ENCODE measurements around the gene MRPS27. TPM values are rescaled to one million over a fixed set of nuclear protein-coding genes. Genes with fewer than 3 reads are reported as not detected.

Gene MRPS27
- total RNA-seq, 2 experiments from 2014 or later: 48.2 to 53.9 TPM

DNA sequence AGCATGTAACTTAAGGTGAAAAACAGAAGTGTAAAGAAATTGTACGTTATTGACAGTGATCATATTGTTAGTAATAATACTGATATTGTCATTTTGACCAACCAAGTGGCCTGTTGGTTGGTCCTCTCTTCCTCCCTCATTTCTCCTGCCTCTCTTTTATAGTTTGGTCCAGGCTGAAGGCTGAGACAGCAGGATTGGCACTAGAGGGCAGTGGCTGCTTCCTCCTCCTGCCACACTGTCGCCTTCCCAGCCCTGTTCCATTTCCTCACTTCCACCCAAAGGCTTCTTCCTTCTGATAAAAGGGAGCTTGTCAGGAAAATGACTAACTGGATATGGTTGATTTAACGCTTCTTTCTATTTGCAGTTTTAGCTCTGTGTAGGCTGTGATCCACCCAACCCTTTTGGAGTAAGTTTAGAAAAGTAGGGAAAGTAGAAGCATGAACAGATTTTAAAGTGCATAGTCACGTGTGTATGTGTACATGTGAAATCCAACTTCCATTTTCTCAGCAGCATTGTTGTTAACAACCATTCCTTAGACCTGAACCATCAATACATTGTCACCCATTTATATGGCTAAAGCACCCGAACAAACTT, 35.8 kb upstream of the MRPS27 start:
- Mint-ChIP-seq H3K4me3 (no peak overlapping the region), H3K27me3 (ENCODE audit: low read depth) (no peaks in the 10 kb centered on the region), H3K4me1 (ENCODE audit: low read depth) (no peaks in the 10 kb centered on the region), H3K9me3 (ENCODE audit: insufficient read depth) (no peaks in the 10 kb centered on the region), H3K27ac (no peak overlapping the region), H3K36me3 (ENCODE audit: low read depth) (peaks cover 23% of the 10 kb centered on the region)
- ChIA-PET CTCF (interaction anchor here (0.6 to 1.8 kb wide), 3 partner anchors 10 to 754 kb away, joined by 3 to 9 read pairs (median 3); no protein-coding TSS in a partner anchor), POLR2A (no interaction called here)
- no peak for DNase-seq
- no peak for ATAC-seq

DNA sequence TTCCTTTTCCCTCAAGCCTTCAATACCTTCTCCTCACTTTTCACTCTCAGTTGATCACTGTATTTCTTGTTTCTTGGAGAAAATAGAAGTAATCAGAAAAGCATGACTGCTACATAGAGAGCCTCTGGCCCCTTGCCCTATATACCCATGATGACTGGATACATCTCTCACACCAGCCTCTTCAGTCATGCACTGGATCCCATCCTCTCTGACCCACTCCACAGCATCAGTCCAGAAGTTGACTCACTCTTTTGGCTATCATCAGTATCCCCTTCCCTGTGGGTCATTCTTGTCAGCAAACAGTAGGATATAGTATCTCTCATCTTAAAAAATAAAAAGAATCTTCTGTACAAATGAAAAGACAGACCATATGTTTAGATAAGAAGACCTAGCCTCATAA, 33.0 kb upstream of the MRPS27 start:
- CTCF ChIA-PET: interaction anchor here (1.1 kb wide), 1 partner anchor 13 kb away, joined by 3 read pairs; no protein-coding TSS in a partner anchor
- H3K27me3 Mint-ChIP-seq (ENCODE audit: low read depth): no peaks in the 10 kb centered on the region
- H3K4me3 Mint-ChIP-seq: no peak overlapping the region

DNA sequence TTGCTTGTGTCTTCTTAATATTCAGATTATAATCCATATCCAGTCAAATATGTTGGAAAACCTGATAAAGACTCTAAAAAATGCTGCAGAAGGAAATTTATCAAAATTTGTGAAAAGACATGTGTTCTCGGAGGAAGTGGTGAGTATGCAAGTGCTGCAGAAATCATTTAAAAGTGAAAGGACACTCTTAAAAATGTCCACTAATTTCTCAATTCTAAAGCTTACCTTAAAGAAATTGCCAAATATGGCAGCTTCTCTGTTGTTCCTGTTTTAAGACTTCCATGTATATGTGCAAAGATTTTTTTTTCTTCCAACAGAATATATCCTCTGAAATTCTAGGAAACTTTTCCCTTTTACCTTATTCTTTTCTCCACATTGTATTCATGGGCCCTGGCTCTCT, 32.6 kb upstream of the MRPS27 start:
- CTCF ChIA-PET: no interaction called here
- H3K27ac Mint-ChIP-seq: no peak overlapping the region
- H3K9me3 Mint-ChIP-seq (ENCODE audit: insufficient read depth): no peaks in the 10 kb centered on the region
- DNase-seq (no peak), ATAC-seq (no peak)
- no peak overlapping the region for H3K4me3 Mint-ChIP-seq
- H3K4me1 Mint-ChIP-seq (ENCODE audit: low read depth): peaks cover 7% of the 10 kb centered on the region
- H3K36me3 Mint-ChIP-seq (ENCODE audit: low read depth): peaks cover 10% of the 10 kb centered on the region
- H3K27me3 Mint-ChIP-seq (ENCODE audit: low read depth): no peaks in the 10 kb centered on the region
- POLR2A ChIA-PET: no interaction called here

More for the DNA sequence above, 33.0 kb upstream of the MRPS27 start:
- ATAC-seq (no peak), DNase-seq (no peak)
- peaks cover 10% of the 10 kb centered on the region for H3K36me3 Mint-ChIP-seq (ENCODE audit: low read depth)
- POLR2A ChIA-PET: no interaction called here
- H3K27ac Mint-ChIP-seq: no peak overlapping the region
- H3K4me1 Mint-ChIP-seq (ENCODE audit: low read depth): peaks cover 7% of the 10 kb centered on the region
- H3K9me3 Mint-ChIP-seq (ENCODE audit: insufficient read depth): no peaks in the 10 kb centered on the region

DNA sequence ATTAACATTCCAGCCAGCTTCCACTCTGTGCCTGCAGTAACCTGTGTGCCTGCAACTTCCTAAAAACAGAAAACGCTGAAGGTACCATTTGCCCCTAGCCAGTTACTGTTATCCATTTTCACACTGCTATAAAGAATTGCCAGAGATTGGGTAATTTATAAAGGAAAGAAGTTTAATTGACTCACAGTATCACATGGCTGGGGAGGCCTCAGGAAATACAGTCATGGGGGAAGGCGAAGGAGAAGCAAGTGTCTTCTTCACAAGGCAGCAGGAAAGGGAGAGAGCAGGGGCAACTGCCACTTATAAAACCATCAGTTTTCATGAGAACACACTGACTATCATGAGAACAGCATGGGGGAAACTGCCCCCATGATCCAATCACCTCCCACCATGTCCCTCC, 31.3 kb upstream of the MRPS27 start:
- peaks cover 7% of the 10 kb centered on the region for H3K4me1 Mint-ChIP-seq (ENCODE audit: low read depth)
- peaks cover 10% of the 10 kb centered on the region for H3K36me3 Mint-ChIP-seq (ENCODE audit: low read depth)
- no peak overlapping the region for H3K4me3 Mint-ChIP-seq
- ChIA-PET CTCF (no interaction called here), POLR2A (no interaction called here)
- no peak overlapping the region for H3K27ac Mint-ChIP-seq
- H3K9me3 Mint-ChIP-seq (ENCODE audit: insufficient read depth): no peaks in the 10 kb centered on the region
- no peaks in the 10 kb centered on the region for H3K27me3 Mint-ChIP-seq (ENCODE audit: low read depth)
- ATAC-seq (no peak), DNase-seq (no peak)

DNA sequence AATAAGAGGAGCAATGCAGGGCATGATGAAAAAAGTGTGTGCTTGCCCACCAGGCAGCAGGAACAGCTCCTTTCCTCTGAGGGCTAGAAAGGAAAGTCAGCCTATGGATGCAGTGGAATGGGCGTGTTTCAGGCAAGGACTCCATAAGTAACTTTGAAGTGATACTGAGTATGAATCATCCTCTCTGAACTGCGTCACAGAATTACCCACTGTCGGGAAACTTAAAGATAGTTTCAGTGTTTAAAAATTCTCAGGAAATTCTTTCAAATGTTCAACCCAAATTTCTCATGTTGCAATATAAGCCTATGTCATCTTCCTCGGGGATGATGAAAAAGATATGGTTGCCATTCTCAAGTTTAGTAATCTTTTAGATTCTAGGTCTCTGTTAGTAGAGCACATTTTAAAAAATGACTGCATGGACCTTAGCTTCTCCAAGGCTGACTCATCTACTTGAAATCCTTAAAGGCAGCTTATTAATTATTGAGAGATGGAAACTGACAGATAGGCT, 27.8 kb upstream of the MRPS27 start:
- POLR2A ChIA-PET: interaction anchor here (0.7 kb wide), 1 partner anchor 28 kb away, joined by 3 read pairs; the partner anchor contains the start of genes MRPS27 and PTCD2
- no peaks in the 10 kb centered on the region for H3K27me3 Mint-ChIP-seq (ENCODE audit: low read depth)
- CTCF ChIA-PET: no interaction called here
- H3K27ac Mint-ChIP-seq: no peak overlapping the region
- no peak overlapping the region for H3K4me3 Mint-ChIP-seq
- no peaks in the 10 kb centered on the region for H3K9me3 Mint-ChIP-seq (ENCODE audit: insufficient read depth)
- ATAC-seq: no peak
- peaks cover 7% of the 10 kb centered on the region for H3K4me1 Mint-ChIP-seq (ENCODE audit: low read depth)
- H3K36me3 Mint-ChIP-seq (ENCODE audit: low read depth): peaks cover 25% of the 10 kb centered on the region
- DNase-seq: no peak

DNA sequence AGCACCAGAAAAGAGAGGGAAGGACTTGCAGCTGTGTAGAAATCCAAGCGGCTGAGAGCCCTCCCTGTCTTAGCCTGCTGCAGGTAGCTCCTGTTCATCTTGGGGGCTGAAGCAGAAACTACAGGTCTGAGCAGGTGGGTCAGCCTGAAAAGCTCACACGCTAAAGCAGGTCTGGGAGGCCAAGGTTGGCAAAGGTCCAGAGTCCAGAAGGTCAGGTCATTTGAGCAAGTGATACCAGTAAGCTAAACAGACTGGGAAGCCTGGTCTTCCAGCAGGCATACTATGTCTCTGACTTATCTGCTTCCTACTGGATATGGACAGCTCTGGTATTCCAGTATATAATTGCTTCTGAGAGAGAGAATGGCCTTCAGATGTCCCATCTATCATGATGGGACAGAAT, 26.4 kb upstream of the MRPS27 start:
- Mint-ChIP-seq H3K4me3 (no peak overlapping the region), H3K36me3 (ENCODE audit: low read depth) (peaks cover 25% of the 10 kb centered on the region), H3K27ac (no peak overlapping the region), H3K27me3 (ENCODE audit: low read depth) (no peaks in the 10 kb centered on the region), H3K9me3 (ENCODE audit: insufficient read depth) (no peaks in the 10 kb centered on the region), H3K4me1 (ENCODE audit: low read depth) (peaks cover 7% of the 10 kb centered on the region)
- DNase-seq: no peak
- CTCF ChIA-PET: no interaction called here
- POLR2A ChIA-PET: no interaction called here
- no peak for ATAC-seq

DNA sequence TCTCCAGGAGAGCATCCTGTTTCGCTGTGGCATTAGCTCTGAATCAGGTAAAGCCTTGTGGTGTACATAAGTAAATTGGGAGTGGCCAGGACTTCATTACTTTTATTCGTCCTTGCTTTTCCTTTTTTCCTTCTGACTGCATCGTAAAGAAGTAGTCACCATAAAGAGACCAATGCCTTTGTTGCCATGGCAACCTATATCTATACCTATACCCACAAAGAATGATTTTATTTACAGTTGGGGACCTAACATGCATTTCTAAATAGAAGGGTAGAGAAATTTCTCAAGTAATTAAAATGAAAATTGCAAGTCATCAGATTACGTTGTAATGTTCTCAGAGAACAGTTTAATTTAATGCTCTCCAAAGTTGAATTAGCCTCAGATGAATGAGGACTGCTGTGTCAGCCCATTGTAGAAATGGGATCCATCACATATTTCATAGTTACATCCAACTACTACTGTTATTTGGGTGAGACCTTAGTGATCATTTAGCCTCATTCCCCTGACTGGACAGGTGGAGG, 18.7 kb upstream of the MRPS27 start:
- H3K27ac Mint-ChIP-seq: no peak overlapping the region
- no peaks in the 10 kb centered on the region for H3K27me3 Mint-ChIP-seq (ENCODE audit: low read depth)
- DNase-seq (no peak), ATAC-seq (no peak)
- ChIA-PET POLR2A (interaction anchor here (1.2 kb wide), 1 partner anchor 19 kb away, joined by 4 read pairs; the partner anchor contains the start of genes MRPS27 and PTCD2), CTCF (interaction anchor here (1.2 kb wide), 1 partner anchor 27 kb away, joined by 3 read pairs; no protein-coding TSS in a partner anchor)
- peaks cover 35% of the 10 kb centered on the region for H3K36me3 Mint-ChIP-seq (ENCODE audit: low read depth)
- no peaks in the 10 kb centered on the region for H3K9me3 Mint-ChIP-seq (ENCODE audit: insufficient read depth)
- no peak overlapping the region for H3K4me3 Mint-ChIP-seq
- no peaks in the 10 kb centered on the region for H3K4me1 Mint-ChIP-seq (ENCODE audit: low read depth)

DNA sequence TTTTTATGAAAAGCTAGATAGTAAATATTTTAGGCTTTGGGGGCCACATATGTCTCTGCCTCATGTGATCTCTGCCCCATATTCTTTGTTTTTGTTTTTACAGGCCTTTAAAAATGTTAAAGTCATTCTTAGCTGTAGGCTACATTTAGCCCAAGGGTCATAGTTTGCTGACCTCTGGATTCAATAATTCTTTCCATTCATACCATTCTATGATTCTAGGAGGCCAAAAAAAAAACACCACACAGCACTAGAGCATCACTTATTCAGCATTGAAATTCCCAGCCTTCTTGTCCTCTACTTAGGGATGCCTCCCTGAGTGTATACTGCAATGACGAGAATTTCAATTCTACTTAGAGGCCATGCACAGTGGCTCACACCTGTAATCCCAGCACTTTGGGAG, 17.1 kb upstream of the MRPS27 start:
- no peak overlapping the region for H3K4me3 Mint-ChIP-seq
- no peaks in the 10 kb centered on the region for H3K27me3 Mint-ChIP-seq (ENCODE audit: low read depth)
- ATAC-seq: no peak
- POLR2A ChIA-PET: no interaction called here
- peaks cover 32% of the 10 kb centered on the region for H3K36me3 Mint-ChIP-seq (ENCODE audit: low read depth)
- no peak overlapping the region for H3K27ac Mint-ChIP-seq
- no peaks in the 10 kb centered on the region for H3K9me3 Mint-ChIP-seq (ENCODE audit: insufficient read depth)
- H3K4me1 Mint-ChIP-seq (ENCODE audit: low read depth): no peaks in the 10 kb centered on the region
- no peak for DNase-seq
- CTCF ChIA-PET: no interaction called here

DNA sequence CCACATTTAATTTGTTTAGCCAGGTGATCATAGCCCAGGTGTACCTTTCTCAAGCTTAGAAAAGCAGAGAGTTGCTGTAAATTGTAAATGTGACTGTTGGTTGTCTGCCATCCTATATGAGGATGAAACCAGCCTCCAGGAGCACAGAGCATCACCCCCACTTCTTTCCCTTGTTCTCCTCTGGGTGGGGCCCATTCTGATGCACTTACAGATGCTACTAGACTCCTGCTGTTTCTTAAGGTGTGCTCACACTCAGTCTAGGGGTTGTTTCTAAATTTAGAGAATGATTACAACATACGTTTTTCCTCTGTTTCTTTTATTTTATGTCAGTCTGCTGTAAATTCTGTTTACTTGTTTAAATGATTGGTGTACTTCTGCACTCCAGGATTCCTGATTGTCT, 10.7 kb upstream of the MRPS27 start:
- Mint-ChIP-seq H3K27ac (no peak overlapping the region), H3K9me3 (ENCODE audit: insufficient read depth) (no peaks in the 10 kb centered on the region), H3K4me1 (ENCODE audit: low read depth) (no peaks in the 10 kb centered on the region), H3K36me3 (ENCODE audit: low read depth) (peaks cover 46% of the 10 kb centered on the region), H3K4me3 (no peak overlapping the region), H3K27me3 (ENCODE audit: low read depth) (no peaks in the 10 kb centered on the region)
- DNase-seq (no peak), ATAC-seq (no peak)
- ChIA-PET POLR2A (no interaction called here), CTCF (no interaction called here)

DNA sequence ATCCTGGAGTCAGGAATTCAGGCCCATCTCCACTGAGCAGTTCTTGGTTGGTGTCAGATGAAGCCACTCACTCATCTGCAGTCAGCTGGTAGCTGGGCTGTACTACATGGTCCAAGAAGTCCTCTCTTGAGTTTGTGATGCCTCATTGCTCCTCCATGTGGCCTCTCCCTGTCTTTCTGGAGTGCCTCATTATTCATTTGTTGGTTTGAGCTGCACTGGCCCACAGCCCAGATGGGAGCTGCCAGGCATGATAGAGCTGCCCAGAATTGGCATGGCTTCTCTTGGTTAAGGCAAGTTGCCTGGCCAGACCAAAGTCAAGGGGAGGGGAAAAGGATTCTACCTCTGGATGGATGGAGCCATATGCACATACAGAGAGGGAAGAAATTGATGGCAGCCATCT, 8.1 kb upstream of the MRPS27 start:
- Mint-ChIP-seq H3K27ac (peak overlapping the region; percentile 22), H3K9me3 (ENCODE audit: insufficient read depth) (no peaks in the 10 kb centered on the region), H3K4me1 (ENCODE audit: low read depth) (peaks cover 2% of the 10 kb centered on the region), H3K4me3 (no peak overlapping the region), H3K36me3 (ENCODE audit: low read depth) (peaks cover 51% of the 10 kb centered on the region), H3K27me3 (ENCODE audit: low read depth) (no peaks in the 10 kb centered on the region)
- ChIA-PET POLR2A (no interaction called here), CTCF (no interaction called here)
- DNase-seq (no peak), ATAC-seq (no peak)

DNA sequence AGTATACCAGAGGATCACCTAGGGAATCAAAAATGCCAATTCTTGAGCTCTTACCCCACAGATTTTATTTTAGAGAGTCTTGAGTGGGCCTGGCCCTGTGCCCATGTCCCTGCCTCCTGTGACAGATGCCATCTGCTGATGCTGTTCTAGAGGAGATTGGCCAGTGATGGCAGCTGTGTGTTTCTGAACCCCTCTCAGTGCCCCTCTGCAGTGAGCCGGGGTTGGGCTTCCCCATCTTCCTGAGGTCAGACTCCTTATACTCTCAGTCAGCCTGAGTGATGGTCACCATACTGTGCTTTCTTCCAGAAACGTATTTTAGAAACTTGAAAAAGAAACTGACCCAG, 6.2 kb upstream of the MRPS27 start:
- ChIA-PET POLR2A (no interaction called here), CTCF (no interaction called here)
- H3K36me3 Mint-ChIP-seq (ENCODE audit: low read depth): peaks cover 47% of the 10 kb centered on the region
- H3K27me3 Mint-ChIP-seq (ENCODE audit: low read depth): no peaks in the 10 kb centered on the region
- H3K9me3 Mint-ChIP-seq (ENCODE audit: insufficient read depth): no peaks in the 10 kb centered on the region
- DNase-seq: no peak
- no peak for ATAC-seq
- no peak overlapping the region for H3K27ac Mint-ChIP-seq
- H3K4me3 Mint-ChIP-seq: no peak overlapping the region
- peaks cover 10% of the 10 kb centered on the region for H3K4me1 Mint-ChIP-seq (ENCODE audit: low read depth)

DNA sequence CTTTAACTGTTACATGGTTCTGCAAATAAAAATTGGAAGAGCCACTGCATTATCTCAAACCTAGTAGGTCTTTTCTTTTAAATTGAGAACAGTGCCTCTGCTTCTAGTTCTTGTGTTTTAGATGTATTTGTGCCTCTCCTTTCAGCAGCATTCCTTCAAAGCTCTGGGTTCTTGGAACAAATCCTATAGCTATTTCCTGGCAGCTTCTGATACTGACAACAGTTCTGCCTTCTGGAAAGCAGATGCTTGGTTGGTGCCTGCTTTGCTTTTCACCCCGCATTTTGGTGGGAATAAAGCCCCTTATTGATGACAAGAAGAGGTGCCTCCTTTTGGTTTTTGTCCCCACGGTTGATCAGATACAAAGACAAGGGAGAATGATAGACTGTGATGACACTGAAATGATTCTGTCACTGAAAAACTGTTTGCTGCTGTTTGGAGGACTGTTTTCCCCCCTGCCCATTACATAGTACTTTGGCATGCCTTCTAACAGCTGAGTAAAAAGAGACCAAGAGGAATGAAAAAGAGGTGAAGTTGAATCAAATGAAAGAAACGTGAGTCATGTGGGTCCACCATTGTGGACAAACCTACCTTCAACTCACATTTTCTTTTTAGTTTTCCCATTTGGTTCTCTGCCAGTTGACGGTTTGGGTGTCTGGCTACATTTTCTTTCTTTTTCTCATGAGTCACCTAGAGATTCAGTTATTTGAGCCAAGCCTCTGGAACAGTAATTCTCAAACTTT, 5.7 kb upstream of the MRPS27 start:
- DNase-seq: no peak
- Mint-ChIP-seq H3K27ac (no peak overlapping the region), H3K36me3 (ENCODE audit: low read depth) (peaks cover 42% of the 10 kb centered on the region), H3K4me1 (ENCODE audit: low read depth) (peaks cover 14% of the 10 kb centered on the region), H3K9me3 (ENCODE audit: insufficient read depth) (no peaks in the 10 kb centered on the region), H3K27me3 (ENCODE audit: low read depth) (no peaks in the 10 kb centered on the region), H3K4me3 (no peak overlapping the region)
- ChIA-PET CTCF (no interaction called here), POLR2A (no interaction called here)
- ATAC-seq: no peak
